ENCODE data around the gene KDM4B. TPM values are rescaled to one million over a fixed set of nuclear protein-coding genes. Genes with fewer than 3 reads are reported as not detected.

The KDM4B gene
- total and polyA plus RNA-seq, 9 of the 15 experiments (the other 6 are each of a cell fraction or from before 2014, with no cell fraction given): 0.21 to 29.9 (median 7.3) TPM

DNA sequence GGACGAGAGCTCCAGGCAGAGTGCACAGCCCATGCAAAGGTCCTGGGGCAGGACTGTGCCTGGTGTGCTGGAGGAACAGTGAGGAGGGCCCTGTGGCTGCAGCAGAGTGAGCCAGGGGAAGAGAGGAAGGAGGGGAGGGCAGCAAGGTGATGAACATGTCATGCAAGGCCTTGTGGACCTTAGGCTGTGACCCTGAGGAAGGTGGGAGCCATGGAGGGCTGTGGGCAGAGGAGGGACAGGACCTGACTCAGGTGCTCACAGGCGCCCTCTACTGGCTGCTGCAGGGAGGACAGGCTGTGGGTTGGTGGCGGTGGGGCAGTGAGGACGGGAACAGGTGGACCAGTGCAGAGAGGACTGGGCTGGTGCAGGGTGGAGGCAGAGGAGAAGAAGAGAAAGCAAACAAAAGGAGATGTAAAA lies 201.4 kb downstream of the KDM4B start (continued):
- TF ChIP-seq SRSF3 (IDR thresholded peaks at IDR 0.05; ENCODE audit: insufficient read depth, low read length): no peak
- TF ChIP-seq ZNF384 (IDR thresholded peaks at IDR 0.05; ENCODE audit: low read depth, low read length): no peak
- TF ChIP-seq, protein P1, sequence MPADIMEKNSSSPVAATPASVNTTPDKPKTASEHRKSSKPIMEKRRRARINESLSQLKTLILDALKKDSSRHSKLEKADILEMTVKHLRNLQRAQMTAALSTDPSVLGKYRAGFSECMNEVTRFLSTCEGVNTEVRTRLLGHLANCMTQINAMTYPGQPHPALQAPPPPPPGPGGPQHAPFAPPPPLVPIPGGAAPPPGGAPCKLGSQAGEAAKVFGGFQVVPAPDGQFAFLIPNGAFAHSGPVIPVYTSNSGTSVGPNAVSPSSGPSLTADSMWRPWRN (IDR thresholded peaks at IDR 0.05; ENCODE audit: low read depth): no peak
- peak; percentile 59 for TF ChIP-seq SMC3 (conservative IDR thresholded peaks at IDR 0.05; ENCODE audit: insufficient read depth, low read depth, low read length)
- TF ChIP-seq, protein P2, sequence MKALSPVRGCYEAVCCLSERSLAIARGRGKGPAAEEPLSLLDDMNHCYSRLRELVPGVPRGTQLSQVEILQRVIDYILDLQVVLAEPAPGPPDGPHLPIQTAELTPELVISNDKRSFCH (CRISPR knock-in tag; IDR thresholded peaks at IDR 0.05): no peak
- TF ChIP-seq, protein P2 (tag; IDR thresholded peaks at IDR 0.05): no peak
- TF ChIP-seq CBX1 (IDR thresholded peaks at IDR 0.05; ENCODE audit: low read depth): peak; percentile 88; the same call in 1 of the 2 replicates
- no peak for TF ChIP-seq ZNF780A (CRISPR knock-in tag; IDR thresholded peaks at IDR 0.05)
- TF ChIP-seq, protein P3, sequence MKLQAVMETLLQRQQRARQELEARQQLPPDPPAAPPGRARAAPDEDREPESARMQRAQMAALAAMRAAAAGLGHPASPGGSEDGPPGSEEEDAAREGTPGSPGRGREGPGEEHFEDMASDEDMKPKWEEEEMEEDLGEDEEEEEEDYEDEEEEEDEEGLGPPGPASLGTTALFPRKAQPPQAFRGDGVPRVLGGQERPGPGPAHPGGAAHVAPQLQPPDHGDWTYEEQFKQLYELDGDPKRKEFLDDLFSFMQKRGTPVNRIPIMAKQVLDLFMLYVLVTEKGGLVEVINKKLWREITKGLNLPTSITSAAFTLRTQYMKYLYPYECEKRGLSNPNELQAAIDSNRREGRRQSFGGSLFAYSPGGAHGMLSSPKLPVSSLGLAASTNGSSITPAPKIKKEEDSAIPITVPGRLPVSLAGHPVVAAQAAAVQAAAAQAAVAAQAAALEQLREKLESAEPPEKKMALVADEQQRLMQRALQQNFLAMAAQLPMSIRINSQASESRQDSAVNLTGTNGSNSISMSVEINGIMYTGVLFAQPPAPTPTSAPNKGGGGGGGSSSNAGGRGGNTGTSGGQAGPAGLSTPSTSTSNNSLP (IDR thresholded peaks at IDR 0.05; ENCODE audit: borderline replicate concordance, low read depth, low read length): no peak
- TF ChIP-seq, protein P4, sequence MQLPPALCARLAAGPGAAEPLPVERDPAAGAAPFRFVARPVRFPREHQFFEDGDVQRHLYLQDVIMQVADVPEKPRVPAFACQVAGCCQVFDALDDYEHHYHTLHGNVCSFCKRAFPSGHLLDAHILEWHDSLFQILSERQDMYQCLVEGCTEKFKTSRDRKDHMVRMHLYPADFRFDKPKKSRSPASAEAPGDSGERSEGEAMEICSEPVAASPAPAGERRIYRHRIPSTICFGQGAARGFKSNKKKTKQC (CRISPR knock-in tag; IDR thresholded peaks at IDR 0.05): no peak
- TF ChIP-seq, protein P5, sequence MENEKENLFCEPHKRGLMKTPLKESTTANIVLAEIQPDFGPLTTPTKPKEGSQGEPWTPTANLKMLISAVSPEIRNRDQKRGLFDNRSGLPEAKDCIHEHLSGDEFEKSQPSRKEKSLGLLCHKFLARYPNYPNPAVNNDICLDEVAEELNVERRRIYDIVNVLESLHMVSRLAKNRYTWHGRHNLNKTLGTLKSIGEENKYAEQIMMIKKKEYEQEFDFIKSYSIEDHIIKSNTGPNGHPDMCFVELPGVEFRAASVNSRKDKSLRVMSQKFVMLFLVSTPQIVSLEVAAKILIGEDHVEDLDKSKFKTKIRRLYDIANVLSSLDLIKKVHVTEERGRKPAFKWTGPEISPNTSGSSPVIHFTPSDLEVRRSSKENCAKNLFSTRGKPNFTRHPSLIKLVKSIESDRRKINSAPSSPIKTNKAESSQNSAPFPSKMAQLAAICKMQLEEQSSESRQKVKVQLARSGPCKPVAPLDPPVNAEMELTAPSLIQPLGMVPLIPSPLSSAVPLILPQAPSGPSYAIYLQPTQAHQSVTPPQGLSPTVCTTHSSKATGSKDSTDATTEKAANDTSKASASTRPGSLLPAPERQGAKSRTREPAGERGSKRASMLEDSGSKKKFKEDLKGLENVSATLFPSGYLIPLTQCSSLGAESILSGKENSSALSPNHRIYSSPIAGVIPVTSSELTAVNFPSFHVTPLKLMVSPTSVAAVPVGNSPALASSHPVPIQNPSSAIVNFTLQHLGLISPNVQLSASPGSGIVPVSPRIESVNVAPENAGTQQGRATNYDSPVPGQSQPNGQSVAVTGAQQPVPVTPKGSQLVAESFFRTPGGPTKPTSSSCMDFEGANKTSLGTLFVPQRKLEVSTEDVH (IDR thresholded peaks at IDR 0.05; ENCODE audit: low read depth, partially characterized antibody): peak; percentile 28
- no peak for TF ChIP-seq PHF21A (IDR thresholded peaks at IDR 0.05; ENCODE audit: borderline replicate concordance, low read depth)
- no peak for TF ChIP-seq PTRF (tag; IDR thresholded peaks at IDR 0.05)
- TF ChIP-seq, protein P6, sequence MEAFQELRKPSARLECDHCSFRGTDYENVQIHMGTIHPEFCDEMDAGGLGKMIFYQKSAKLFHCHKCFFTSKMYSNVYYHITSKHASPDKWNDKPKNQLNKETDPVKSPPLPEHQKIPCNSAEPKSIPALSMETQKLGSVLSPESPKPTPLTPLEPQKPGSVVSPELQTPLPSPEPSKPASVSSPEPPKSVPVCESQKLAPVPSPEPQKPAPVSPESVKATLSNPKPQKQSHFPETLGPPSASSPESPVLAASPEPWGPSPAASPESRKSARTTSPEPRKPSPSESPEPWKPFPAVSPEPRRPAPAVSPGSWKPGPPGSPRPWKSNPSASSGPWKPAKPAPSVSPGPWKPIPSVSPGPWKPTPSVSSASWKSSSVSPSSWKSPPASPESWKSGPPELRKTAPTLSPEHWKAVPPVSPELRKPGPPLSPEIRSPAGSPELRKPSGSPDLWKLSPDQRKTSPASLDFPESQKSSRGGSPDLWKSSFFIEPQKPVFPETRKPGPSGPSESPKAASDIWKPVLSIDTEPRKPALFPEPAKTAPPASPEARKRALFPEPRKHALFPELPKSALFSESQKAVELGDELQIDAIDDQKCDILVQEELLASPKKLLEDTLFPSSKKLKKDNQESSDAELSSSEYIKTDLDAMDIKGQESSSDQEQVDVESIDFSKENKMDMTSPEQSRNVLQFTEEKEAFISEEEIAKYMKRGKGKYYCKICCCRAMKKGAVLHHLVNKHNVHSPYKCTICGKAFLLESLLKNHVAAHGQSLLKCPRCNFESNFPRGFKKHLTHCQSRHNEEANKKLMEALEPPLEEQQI (IDR thresholded peaks at IDR 0.05): 0 out of 2 replicates have a peak, but pooled peaks have one; percentile 60
- TF ChIP-seq, protein P7, sequence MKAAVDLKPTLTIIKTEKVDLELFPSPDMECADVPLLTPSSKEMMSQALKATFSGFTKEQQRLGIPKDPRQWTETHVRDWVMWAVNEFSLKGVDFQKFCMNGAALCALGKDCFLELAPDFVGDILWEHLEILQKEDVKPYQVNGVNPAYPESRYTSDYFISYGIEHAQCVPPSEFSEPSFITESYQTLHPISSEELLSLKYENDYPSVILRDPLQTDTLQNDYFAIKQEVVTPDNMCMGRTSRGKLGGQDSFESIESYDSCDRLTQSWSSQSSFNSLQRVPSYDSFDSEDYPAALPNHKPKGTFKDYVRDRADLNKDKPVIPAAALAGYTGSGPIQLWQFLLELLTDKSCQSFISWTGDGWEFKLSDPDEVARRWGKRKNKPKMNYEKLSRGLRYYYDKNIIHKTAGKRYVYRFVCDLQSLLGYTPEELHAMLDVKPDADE (conservative IDR thresholded peaks at IDR 0.05; ENCODE audit: control insufficient read depth, low read depth, low read length): 0 out of 2 replicates have a peak, but pooled peaks have one; percentile 20
- TF ChIP-seq, protein P8, sequence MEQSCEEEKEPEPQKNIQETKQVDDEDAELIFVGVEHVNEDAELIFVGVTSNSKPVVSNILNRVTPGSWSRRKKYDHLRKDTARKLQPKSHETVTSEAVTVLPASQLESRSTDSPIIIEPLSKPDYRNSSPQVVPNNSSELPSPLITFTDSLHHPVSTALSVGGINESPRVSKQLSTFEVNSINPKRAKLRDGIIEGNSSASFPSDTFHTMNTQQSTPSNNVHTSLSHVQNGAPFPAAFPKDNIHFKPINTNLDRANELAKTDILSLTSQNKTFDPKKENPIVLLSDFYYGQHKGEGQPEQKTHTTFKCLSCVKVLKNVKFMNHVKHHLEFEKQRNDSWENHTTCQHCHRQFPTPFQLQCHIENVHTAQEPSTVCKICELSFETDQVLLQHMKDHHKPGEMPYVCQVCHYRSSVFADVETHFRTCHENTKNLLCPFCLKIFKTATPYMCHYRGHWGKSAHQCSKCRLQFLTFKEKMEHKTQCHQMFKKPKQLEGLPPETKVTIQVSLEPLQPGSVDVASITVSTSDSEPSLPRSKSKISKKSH (CRISPR knock-in tag; IDR thresholded peaks at IDR 0.05): no peak
